Transverse colon (tissue), 4 donors: ENCODE measurements around the gene TOE1. TPM values are rescaled to one million over a fixed set of nuclear protein-coding genes. Genes with fewer than 3 reads are reported as not detected.
"Not testable (repeated sequence)": the region's sequence is repeated elsewhere in the genome, so short reads cannot be mapped to it uniquely, and the experiment has no call there.

Source experiments
- DNase-seq: peaks from one replicate; pipeline ENCODE4 v3.0.0-alpha.2; 2019
- H3K27ac ChIP-seq, 4 donors: fragments of 200-600 bp; sonication (generic); 2 replicates each; pipeline ENCODE4 v1.5.1; 2016 to 2018; ENCODE audit warnings: inconsistent platforms in 4 of 4
- H3K27me3 ChIP-seq: fragments of 200-600 bp; sonication (generic); 2 replicates; pipeline ENCODE4 v1.5.1; 2017; ENCODE audit warnings: inconsistent platforms
- H3K36me3 ChIP-seq, 4 donors: fragments of 200-600 bp; sonication (generic); 2 replicates each; pipeline ENCODE4 v1.5.1; 2017 to 2019; ENCODE audit warnings: inconsistent platforms in 4 of 4
- H3K4me1 ChIP-seq, 4 donors: fragments of 200-600 bp; sonication (generic); 2 replicates each; pipeline ENCODE4 v1.5.1; 2017 to 2020; ENCODE audit warnings: inconsistent platforms in 4 of 4
- H3K4me3 ChIP-seq, 4 donors: fragments of 200-600 bp; sonication (generic); 1 replicate in 1 of 4; 2 replicates in 3 of 4; pipeline versions ENCODE4 v1.5.1 to v1.6.1; 2017 to 2019; ENCODE audit warnings: inconsistent platforms in 4 of 4
- H3K9me3 ChIP-seq, 2 donors: fragments of 200-600 bp; sonication (generic); 2 replicates each; pipeline ENCODE4 v1.5.1; 2017 to 2019; ENCODE audit warnings: inconsistent platforms in 2 of 2
- EP300 ChIP-seq: sonication (generic); formaldehyde crosslinking; IDR thresholded peaks from one replicate; pipeline ENCODE4 v1.6.1; 2017; ENCODE audit warnings: antibody characterized with exemption, low read depth
- POLR2A ChIP-seq: fragments of 450-650 bp; IDR thresholded peaks from one replicate; pipeline ENCODE4 v1.6.1; 2016; ENCODE audit warnings: antibody characterized with exemption, mild to moderate bottlenecking, moderate library complexity
- POLR2AphosphoS5 ChIP-seq, 3 donors: sonication (generic); formaldehyde crosslinking; IDR thresholded peaks; one replicate each; pipeline ENCODE4 v1.6.1; 2016; ENCODE audit warnings: antibody characterized with exemption in 3 of 3
- WGBS, 2 donors: methylation state at CpG; one replicate each; pipeline ENCODE4 v1.1.5; 2018; ENCODE audit warnings: low coverage in 1 of 2; 5-methylcytosine and 5-hydroxymethylcytosine counted together
- in situ Hi-C, 4 donors: fragments of 200-750 bp; cut with MboI; loops; one replicate each; pipeline versions ENCODE4 v1.15.0 to v1.15.1; 2017; ENCODE audit warnings: low sequenced_read_pairs in 3 of 4, low pct_ligation_motif_present in 1 of 4, low pct_unique_long_range_greater_than_20kb in 1 of 4
- intact Hi-C: fragments of 100-400 bp; cut with DNase I; formaldehyde crosslinking; loops from one replicate; pipeline ENCODE4 v1.15.1; 2023; ENCODE audit warnings: low total_unique reads
- total RNA-seq, 4 donors: library from RNA; depleted of rRNA; stranded (reverse); fragments of >200 nt; gene quantifications; one replicate each; pipeline ENCODE4 v1.1.0, GENCODE V29; 2016
- TF ChIP-seq, protein P1 (sequence below), 5 experiments: fragments of 200-600 bp in 3 of 5; fragments of 450-650 bp in 2 of 5; sonication (generic) in 3 of 5; IDR thresholded peaks; 1 replicate in 2 of 5; 2 replicates in 3 of 5; pipeline ENCODE4 v1.5.1; 2016 to 2017; ENCODE audit warnings: antibody characterized with exemption in 5 of 5, inconsistent platforms in 3 of 5, mild to moderate bottlenecking in 2 of 5, moderate library complexity in 1 of 5

Gene TOE1
- total RNA-seq, 4 donors from 2014 or later, result 4.8 to 58.7 (median 16.4) TPM

DNA sequence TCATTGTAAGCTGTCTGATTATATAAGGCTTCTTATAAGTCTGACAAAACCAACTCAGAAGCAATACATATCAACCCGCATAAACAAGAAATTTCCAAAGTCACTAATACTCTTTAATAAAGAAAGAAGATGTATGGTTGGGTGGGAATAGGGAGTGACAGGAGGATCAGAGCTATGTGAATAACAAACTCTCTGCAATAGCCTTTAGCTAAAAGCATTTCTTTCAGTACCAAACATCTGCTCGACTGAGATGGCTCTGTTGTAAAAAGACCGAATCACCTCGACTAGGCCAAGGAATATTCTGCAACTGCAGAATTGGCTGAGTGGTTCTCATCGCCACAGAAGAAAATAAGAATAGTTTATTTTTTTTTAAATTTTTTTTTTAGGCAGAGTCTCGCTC, 39.6 kb downstream of the TOE1 start:
- Histone ChIP-seq H3K4me1 (peaks cover 0 to 6% (median 2%) of the 10 kb centered on the region in 4 donors), H3K4me3 (no peak overlapping the region), H3K27ac (no peak overlapping the region), H3K9me3 (no peaks in the 10 kb centered on the region), H3K27me3 (no peaks in the 10 kb centered on the region), H3K36me3 (no peaks in the 10 kb centered on the region)
- no peak for DNase-seq
- WGBS, 2 donors, result 96 to 97% methylated on average over 5 to 6 of the region's 6 CpGs
- intact Hi-C loops (no loop called here), in situ Hi-C loops (no loop called here)
- TF ChIP-seq POLR2AphosphoS5 (IDR thresholded peaks at IDR 0.05), result no peak
- TF ChIP-seq POLR2A, result no peak
- no peak for TF ChIP-seq EP300
- TF ChIP-seq, protein P1, sequence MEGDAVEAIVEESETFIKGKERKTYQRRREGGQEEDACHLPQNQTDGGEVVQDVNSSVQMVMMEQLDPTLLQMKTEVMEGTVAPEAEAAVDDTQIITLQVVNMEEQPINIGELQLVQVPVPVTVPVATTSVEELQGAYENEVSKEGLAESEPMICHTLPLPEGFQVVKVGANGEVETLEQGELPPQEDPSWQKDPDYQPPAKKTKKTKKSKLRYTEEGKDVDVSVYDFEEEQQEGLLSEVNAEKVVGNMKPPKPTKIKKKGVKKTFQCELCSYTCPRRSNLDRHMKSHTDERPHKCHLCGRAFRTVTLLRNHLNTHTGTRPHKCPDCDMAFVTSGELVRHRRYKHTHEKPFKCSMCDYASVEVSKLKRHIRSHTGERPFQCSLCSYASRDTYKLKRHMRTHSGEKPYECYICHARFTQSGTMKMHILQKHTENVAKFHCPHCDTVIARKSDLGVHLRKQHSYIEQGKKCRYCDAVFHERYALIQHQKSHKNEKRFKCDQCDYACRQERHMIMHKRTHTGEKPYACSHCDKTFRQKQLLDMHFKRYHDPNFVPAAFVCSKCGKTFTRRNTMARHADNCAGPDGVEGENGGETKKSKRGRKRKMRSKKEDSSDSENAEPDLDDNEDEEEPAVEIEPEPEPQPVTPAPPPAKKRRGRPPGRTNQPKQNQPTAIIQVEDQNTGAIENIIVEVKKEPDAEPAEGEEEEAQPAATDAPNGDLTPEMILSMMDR (IDR thresholded peaks at IDR 0.05), result no peak

DNA sequence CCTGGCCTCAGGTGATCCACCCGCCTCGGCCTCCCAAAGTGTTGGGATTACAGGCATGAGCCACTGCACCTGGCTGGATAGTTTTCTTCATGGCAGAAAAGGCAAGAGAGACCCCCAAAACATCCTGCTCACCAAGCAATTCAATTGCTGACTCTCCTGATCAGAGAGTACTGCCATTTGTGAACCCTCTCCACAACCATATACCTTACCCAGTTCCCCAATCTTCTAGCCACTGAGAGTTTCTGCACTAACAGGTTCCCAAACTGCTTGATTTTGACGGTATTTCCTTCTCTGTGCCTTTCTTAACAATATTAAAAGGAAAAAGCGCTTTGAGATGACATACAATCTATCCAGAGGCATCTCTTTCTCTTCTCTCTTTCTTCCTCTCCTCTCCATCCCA, 40.2 kb downstream of the TOE1 start:
- in situ Hi-C loops, result no loop called here

DNA sequence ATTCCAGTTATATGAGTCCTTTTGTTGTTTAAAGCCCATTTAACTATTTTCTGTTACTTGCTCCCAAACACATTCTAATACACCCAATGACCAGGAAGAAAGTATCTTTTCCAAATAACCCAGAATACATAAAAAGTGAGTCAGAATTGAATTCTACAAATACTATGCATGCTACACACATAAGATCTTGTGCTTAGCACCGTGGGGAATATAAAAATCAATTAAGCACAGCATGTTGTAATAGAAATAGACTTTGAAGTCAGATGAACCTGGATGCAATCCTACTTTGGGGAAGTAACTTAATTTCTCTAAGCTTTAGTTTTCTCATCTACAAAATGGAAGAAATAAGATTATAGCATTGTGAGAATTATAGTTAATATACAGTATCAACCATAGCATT, 40.8 kb downstream of the TOE1 start:
- Histone ChIP-seq H3K9me3 (no peaks in the 10 kb centered on the region), H3K27me3 (no peaks in the 10 kb centered on the region), H3K27ac (no peak overlapping the region), H3K36me3 (no peaks in the 10 kb centered on the region), H3K4me3 (no peak overlapping the region), H3K4me1 (peaks cover 0 to under 1% (median 0%) of the 10 kb centered on the region in 4 donors)
- DNase-seq, result no peak
- no peak for TF ChIP-seq POLR2AphosphoS5 (IDR thresholded peaks at IDR 0.05)
- intact Hi-C loops, result loop anchor here (5.0 kb wide), 2 partner anchors 87 to 338 kb away; no protein-coding TSS in a partner anchor
- in situ Hi-C loops, result no loop called here
- 83 to 91% methylated on average over 1 of the region's 1 CpG for WGBS, 2 donors

More for the DNA sequence above, 40.2 kb downstream of the TOE1 start:
- no peaks in the 10 kb centered on the region for H3K36me3 ChIP-seq
- no peak for DNase-seq
- H3K4me1 ChIP-seq, result peaks cover 0 to 6% (median 2%) of the 10 kb centered on the region in 4 donors
- H3K4me3 ChIP-seq, result no peak overlapping the region
- no peak overlapping the region for H3K27ac ChIP-seq
- intact Hi-C loops, result loop anchor here (5.0 kb wide), 2 partner anchors 87 to 338 kb away; no protein-coding TSS in a partner anchor
- 89 to 93% methylated on average over 3 to 4 of the region's 4 CpGs for WGBS, 2 donors
- no peaks in the 10 kb centered on the region for H3K27me3 ChIP-seq
- no peaks in the 10 kb centered on the region for H3K9me3 ChIP-seq
- TF ChIP-seq POLR2AphosphoS5 (IDR thresholded peaks at IDR 0.05) (no peak), EP300 (no peak), POLR2A (no peak)
- TF ChIP-seq, protein P1 (IDR thresholded peaks at IDR 0.05), result no peak

DNA sequence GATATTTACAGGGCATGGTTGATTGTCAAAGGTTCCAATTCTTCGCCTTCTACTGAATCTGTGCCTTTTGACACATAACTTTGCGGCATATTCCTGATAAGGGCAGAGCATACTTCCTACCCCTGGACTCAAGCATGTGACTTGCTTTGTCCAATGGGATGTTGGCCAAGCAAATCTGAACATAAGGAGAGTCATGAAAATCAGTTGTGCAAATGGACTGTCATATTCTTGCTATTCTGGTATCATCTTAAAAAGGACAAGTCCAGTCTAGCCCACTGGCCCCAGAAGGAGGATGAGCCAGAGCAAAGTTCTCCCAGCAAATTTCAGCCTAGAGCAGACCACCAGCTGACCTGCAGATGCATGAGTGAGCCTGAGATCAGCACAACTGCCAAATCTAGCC, 41.3 kb downstream of the TOE1 start:
- TF ChIP-seq, protein P1 (IDR thresholded peaks at IDR 0.05), result no peak
- TF ChIP-seq POLR2A (no peak), POLR2AphosphoS5 (IDR thresholded peaks at IDR 0.05) (no peak), EP300 (no peak)
- H3K27me3 ChIP-seq, result no peaks in the 10 kb centered on the region
- DNase-seq, result no peak
- no peaks in the 10 kb centered on the region for H3K9me3 ChIP-seq
- no peaks in the 10 kb centered on the region for H3K36me3 ChIP-seq
- H3K4me1 ChIP-seq, result no peaks in the 10 kb centered on the region
- intact Hi-C loops (loop anchor here (5.0 kb wide), 2 partner anchors 86 to 339 kb away; no protein-coding TSS in a partner anchor), in situ Hi-C loops (no loop called here)
- no peak overlapping the region for H3K27ac ChIP-seq
- 93 to 94% methylated on average over 2 of the region's 2 CpGs for WGBS, 2 donors
- H3K4me3 ChIP-seq, result no peak overlapping the region

DNA sequence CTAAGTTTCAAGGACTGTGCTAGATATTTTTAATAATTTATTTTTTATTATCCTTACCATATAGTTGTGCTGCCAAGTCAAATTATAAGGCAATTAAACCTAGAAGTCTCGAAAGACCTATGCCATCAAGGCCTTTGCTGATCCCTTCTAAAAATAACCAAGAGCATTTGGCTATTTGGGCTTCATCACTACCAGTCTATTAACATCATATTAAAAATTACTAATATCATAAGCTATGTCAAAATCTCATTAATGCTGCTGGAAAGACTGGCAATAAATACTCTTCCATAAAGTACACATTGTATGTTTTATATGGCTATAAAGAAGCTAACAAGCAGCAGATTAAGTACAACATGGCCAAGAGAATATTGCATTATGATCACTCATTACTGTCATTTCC, 43.2 kb downstream of the TOE1 start:
- H3K27ac ChIP-seq, result no peak overlapping the region
- H3K9me3 ChIP-seq, result no peaks in the 10 kb centered on the region
- H3K36me3 ChIP-seq, result no peaks in the 10 kb centered on the region
- DNase-seq, result no peak
- no peak for TF ChIP-seq POLR2A
- TF ChIP-seq POLR2AphosphoS5 (IDR thresholded peaks at IDR 0.05), result no peak
- TF ChIP-seq EP300, result no peak
- TF ChIP-seq, protein P1 (IDR thresholded peaks at IDR 0.05), result no peak
- H3K4me3 ChIP-seq, result no peak overlapping the region
- 62 to 68% methylated on average over 1 of the region's 1 CpG for WGBS, 2 donors
- intact Hi-C loops (loop anchor here (5.0 kb wide), 2 partner anchors 84 to 341 kb away; no protein-coding TSS in a partner anchor), in situ Hi-C loops (no loop called here)
- H3K27me3 ChIP-seq, result no peaks in the 10 kb centered on the region
- H3K4me1 ChIP-seq, result no peaks in the 10 kb centered on the region

DNA sequence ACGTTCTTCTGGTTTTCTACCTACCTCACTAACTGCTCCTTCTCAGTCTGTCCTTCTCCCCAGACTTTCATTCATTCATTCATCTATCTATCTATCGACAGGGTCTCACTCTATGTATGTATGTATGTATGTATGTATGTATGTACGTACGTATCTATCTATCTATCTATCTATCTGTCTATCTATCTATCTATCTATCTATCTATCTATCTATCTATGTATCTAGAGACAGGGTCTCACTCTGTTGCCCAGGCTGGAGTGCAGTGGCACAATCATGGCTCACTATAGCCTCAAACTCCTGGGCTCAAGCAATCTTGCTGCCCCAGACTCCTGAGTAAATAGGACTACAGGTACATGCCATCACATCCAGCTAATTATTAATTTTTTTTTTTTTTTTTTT, 44.2 kb downstream of the TOE1 start:
- H3K27me3 ChIP-seq, H3K27ac ChIP-seq, in situ Hi-C loops, H3K9me3 ChIP-seq, H3K36me3 ChIP-seq, H3K4me3 ChIP-seq, H3K4me1 ChIP-seq, DNase-seq: not testable (repeated sequence)
- WGBS, 2 donors, result 82 to 95% methylated on average over 3 to 4 of the region's 4 CpGs
- intact Hi-C loops, result loop anchor here (5.0 kb wide), 2 partner anchors 83 to 342 kb away; no protein-coding TSS in a partner anchor
